Fibroblast of the aortic adventitia (primary cell): ENCODE results near the gene INPP5D. TPM values are rescaled to one million over a fixed set of nuclear protein-coding genes. Genes with fewer than 3 reads are reported as not detected.

Source experiments
- DNase-seq: peaks from one replicate; pipeline ENCODE4 v3.0.0-alpha.2; 2010; ENCODE audit warnings: low read depth
- H3K4me3 ChIP-seq: 2 replicates; pipeline ENCODE4 v1.5.1; 2011; ENCODE audit warnings: low read depth, mild to moderate bottlenecking, control low read depth, low read length, moderate library complexity
- CTCF ChIP-seq: IDR thresholded peaks from 2 replicates; pipeline ENCODE4 v1.5.1; 2011; ENCODE audit warnings: mild to moderate bottlenecking, low read length, control low read depth, inconsistent platforms; ENCODE audit not compliant: insufficient read depth
- total RNA-seq: library from RNA; depleted of rRNA; stranded (reverse); fragments of >200 nt; gene quantifications from 2 replicates; pipeline ENCODE4 v1.2.3, GENCODE V29; 2012; ENCODE audit warnings: low replicate concordance

The INPP5D gene
- total RNA-seq, 1 donor = 0.54 TPM

- DNase-seq = no peak
Measured at GRCh38 chr2:233245406-233245805, 185.3 kb downstream of the INPP5D start.

GRCh38 chr2:233247116-233247515 is 187.0 kb downstream of the INPP5D start:
- no peak for TF ChIP-seq CTCF
- no peak for DNase-seq
- no peak overlapping the region for H3K4me3 ChIP-seq

More at GRCh38 chr2:233245406-233245805, 185.3 kb downstream of the INPP5D start:
- H3K4me3 ChIP-seq = no peak overlapping the region
- TF ChIP-seq CTCF = no peak

- DNase-seq = peak; percentile 55
- no peak overlapping the region for H3K4me3 ChIP-seq
- no peak for TF ChIP-seq CTCF
Measured at GRCh38 chr2:233247744-233248143, 187.6 kb downstream of the INPP5D start.

GRCh38 chr2:233248999-233249398 is 188.9 kb downstream of the INPP5D start:
- H3K4me3 ChIP-seq = no peak overlapping the region
- DNase-seq = no peak
- TF ChIP-seq CTCF = no peak

- H3K4me3 ChIP-seq = no peak overlapping the region
- no peak for DNase-seq
- no peak for TF ChIP-seq CTCF
Measured at GRCh38 chr2:233250568-233250967, 190.4 kb downstream of the INPP5D start.

GRCh38 chr2:233250985-233251305 is 190.8 kb downstream of the INPP5D start:
- peak overlapping the region; percentile 32 for H3K4me3 ChIP-seq
- TF ChIP-seq CTCF = no peak
- no peak for DNase-seq

GRCh38 chr2:233251306-233252116 is 191.4 kb downstream of the INPP5D start, which contains the start of gene ATG16L1:
ATG16L1 (plus strand) TSS chr2:233251673; CDS start chr2:233251828, 155 bp downstream.
- peak; percentile 92 for TF ChIP-seq CTCF
- peak within 1 kb of the TSS; percentile 88 for H3K4me3 ChIP-seq
- DNase-seq = peak; percentile 95
